Neuronal stem cell (in vitro differentiated cells): ENCODE measurements around the gene MBOAT7.

Experiments
- DNase-seq: peaks from one replicate; pipeline ENCODE4 v3.0.0-alpha.2; 2013; ENCODE audit warnings: low spot score
- H2AFZ ChIP-seq: one replicate; pipeline ENCODE4 v1.6.1; 2013; ENCODE audit warnings: mild to moderate bottlenecking, low read length, inconsistent platforms
- H2AK5ac ChIP-seq: 2 replicates; pipeline ENCODE4 v1.6.1; 2013; ENCODE audit warnings: low read depth, mild to moderate bottlenecking, inconsistent platforms, low read length, moderate library complexity, mixed read lengths
- H2BK120ac ChIP-seq: 2 replicates; pipeline ENCODE4 v1.6.1; 2013; ENCODE audit warnings: low read depth, mild to moderate bottlenecking, inconsistent platforms, low read length, moderate library complexity, mixed read lengths
- H2BK12ac ChIP-seq: one replicate; pipeline ENCODE4 v1.6.1; 2013; ENCODE audit warnings: low read length, inconsistent platforms
- H2BK15ac ChIP-seq: 2 replicates; pipeline ENCODE4 v1.6.1; 2013; ENCODE audit warnings: mild to moderate bottlenecking, low read length, inconsistent platforms, mixed read lengths
- H2BK5ac ChIP-seq: one replicate; pipeline ENCODE4 v1.6.1; 2013; ENCODE audit warnings: inconsistent platforms, mild to moderate bottlenecking, low read length, moderate library complexity
- H3K14ac ChIP-seq: one replicate; pipeline ENCODE4 v1.6.1; 2013; ENCODE audit warnings: low read length, inconsistent platforms
- H3K18ac ChIP-seq: 2 replicates; pipeline ENCODE4 v1.6.1; 2013; ENCODE audit warnings: low read length, inconsistent platforms
- H3K23ac ChIP-seq: 2 replicates; pipeline ENCODE4 v1.6.1; 2013; ENCODE audit warnings: low read depth, mild to moderate bottlenecking, mixed read lengths, low read length, inconsistent platforms; ENCODE audit not compliant: poor library complexity
- H3K27ac ChIP-seq: replicated peaks from 3 replicates; pipeline ENCODE4 v1.5.1; 2013; ENCODE audit warnings: low read length, inconsistent platforms
- H3K27me3 ChIP-seq, 3 experiments: 2 replicates each; pipeline ENCODE4 v1.6.1; 2013; ENCODE audit warnings: low read length in 3 of 3, mild to moderate bottlenecking in 2 of 3, inconsistent platforms in 1 of 3, low read depth in 1 of 3, mixed read lengths in 1 of 3, moderate library complexity in 1 of 3; ENCODE audit not compliant: control insufficient read depth in 3 of 3, insufficient read depth in 3 of 3
- H3K36me3 ChIP-seq, 2 donors: replicated peaks in 1 of 2; 2 replicates each; pipeline ENCODE4 v1.6.1; 2013; ENCODE audit warnings: low read length in 2 of 2; ENCODE audit not compliant: control insufficient read depth in 2 of 2, insufficient read depth in 2 of 2
- H3K4ac ChIP-seq: 2 replicates; pipeline ENCODE4 v1.6.1; 2013; ENCODE audit warnings: inconsistent platforms, mild to moderate bottlenecking, low read length, moderate library complexity
- H3K4me1 ChIP-seq, 2 donors: 1 replicate in 1 of 2; 2 replicates in 1 of 2; pipeline ENCODE4 v1.6.1; 2013; ENCODE audit warnings: low read length in 2 of 2, low read depth in 1 of 2; ENCODE audit not compliant: control insufficient read depth in 2 of 2, insufficient read depth in 1 of 2
- H3K4me2 ChIP-seq: one replicate; pipeline ENCODE4 v1.6.1; 2013; ENCODE audit warnings: mild to moderate bottlenecking, low read length, inconsistent platforms; ENCODE audit not compliant: insufficient read depth, poor library complexity, severe bottlenecking
- H3K4me3 ChIP-seq, 2 donors: 2 replicates each; pipeline ENCODE4 v1.5.1; 2013; ENCODE audit warnings: low read length in 2 of 2, mild to moderate bottlenecking in 2 of 2, inconsistent platforms in 1 of 2, moderate library complexity in 1 of 2
- H3K79me1 ChIP-seq: one replicate; pipeline ENCODE4 v1.6.1; 2013; ENCODE audit warnings: low read depth, mild to moderate bottlenecking, inconsistent platforms, low read length, moderate library complexity
- H3K9ac ChIP-seq: one replicate; pipeline ENCODE4 v1.6.1; 2013; ENCODE audit warnings: mild to moderate bottlenecking, low read depth, low read length, inconsistent platforms; ENCODE audit not compliant: poor library complexity
- H3K9me3 ChIP-seq, 2 donors: replicated peaks in 1 of 2; 2 replicates each; pipeline versions ENCODE3 to v1.6.1; 2013; ENCODE audit warnings: low read length in 2 of 2, mild to moderate bottlenecking in 2 of 2, inconsistent platforms in 1 of 2, low read depth in 1 of 2, mixed read lengths in 1 of 2, moderate library complexity in 1 of 2; ENCODE audit not compliant: control insufficient read depth in 2 of 2, insufficient read depth in 1 of 2
- H4K8ac ChIP-seq: one replicate; pipeline ENCODE4 v1.6.1; 2013; ENCODE audit warnings: low read depth, mild to moderate bottlenecking, inconsistent platforms, low read length, moderate library complexity
- H4K91ac ChIP-seq: one replicate; pipeline ENCODE4 v1.6.1; 2013; ENCODE audit warnings: low read length, low read depth, mild to moderate bottlenecking, inconsistent platforms; ENCODE audit not compliant: poor library complexity
- WGBS, 2 donors: extraction: QIAGEN DNeasy Blood & Tissue Kit; methylation state at CpG; one replicate each; pipeline ENCODE4 v1.1.7; 2013; ENCODE audit warnings: missing lambda C conversion rate in 2 of 2, mixed read lengths in 1 of 2; ENCODE audit not compliant: insufficient read length in 2 of 2, insufficient replicate concordance in 1 of 2; ENCODE audit errors: extremely low coverage in 2 of 2; 5-methylcytosine and 5-hydroxymethylcytosine counted together

MBOAT7 gene

DNA sequence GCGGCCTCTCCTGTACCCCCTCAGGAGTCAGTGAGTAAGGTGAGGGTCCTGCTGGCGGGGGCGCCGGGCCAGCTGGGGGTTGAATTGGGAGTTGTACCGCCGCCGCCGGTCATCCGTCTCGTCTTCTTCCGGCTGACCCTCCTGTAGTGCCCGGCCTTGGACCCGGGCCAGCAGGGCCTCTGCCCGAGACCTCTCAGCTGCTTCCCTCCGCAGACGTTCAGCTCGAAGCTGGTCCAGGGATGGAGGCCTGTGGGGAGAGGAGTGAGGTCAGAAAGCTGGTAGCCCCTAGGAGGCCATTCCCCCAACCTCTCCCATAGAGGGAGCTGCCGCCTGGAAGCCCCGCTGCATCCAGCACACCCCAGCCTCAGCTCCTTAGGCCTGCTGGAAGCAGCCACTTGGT, 33.7 kb downstream of the MBOAT7 start:
- no peak overlapping the region for H2BK15ac ChIP-seq
- no peak overlapping the region for H2AK5ac ChIP-seq
- H3K9ac ChIP-seq = no peak overlapping the region
- H3K27me3 ChIP-seq = no peaks in the 10 kb centered on the region
- H2BK120ac ChIP-seq = no peak overlapping the region
- H3K27ac ChIP-seq = no peak overlapping the region
- DNase-seq = no peak
- no peak overlapping the region for H2BK5ac ChIP-seq
- H3K36me3 ChIP-seq = peaks cover 56 to 75% of the 10 kb centered on the region in 2 donors
- no peak overlapping the region for H3K4me2 ChIP-seq
- H3K23ac ChIP-seq = no peak overlapping the region
- no peak overlapping the region for H3K4me3 ChIP-seq
- H4K91ac ChIP-seq = no peak overlapping the region
- no peak overlapping the region for H3K14ac ChIP-seq
- H3K9me3 ChIP-seq = no peaks in the 10 kb centered on the region
- no peak overlapping the region for H2AFZ ChIP-seq
- no peak overlapping the region for H3K18ac ChIP-seq
- H3K4me1 ChIP-seq = peaks cover 8 to 11% of the 10 kb centered on the region in 2 donors
- H2BK12ac ChIP-seq = no peak overlapping the region
- no peak overlapping the region for H4K8ac ChIP-seq
- no CpG with 5 or more reads among the region's 19 CpGs for WGBS, 2 donors
- H3K79me1 ChIP-seq = peaks cover 4% of the 10 kb centered on the region
- H3K4ac ChIP-seq = no peak overlapping the region

DNA sequence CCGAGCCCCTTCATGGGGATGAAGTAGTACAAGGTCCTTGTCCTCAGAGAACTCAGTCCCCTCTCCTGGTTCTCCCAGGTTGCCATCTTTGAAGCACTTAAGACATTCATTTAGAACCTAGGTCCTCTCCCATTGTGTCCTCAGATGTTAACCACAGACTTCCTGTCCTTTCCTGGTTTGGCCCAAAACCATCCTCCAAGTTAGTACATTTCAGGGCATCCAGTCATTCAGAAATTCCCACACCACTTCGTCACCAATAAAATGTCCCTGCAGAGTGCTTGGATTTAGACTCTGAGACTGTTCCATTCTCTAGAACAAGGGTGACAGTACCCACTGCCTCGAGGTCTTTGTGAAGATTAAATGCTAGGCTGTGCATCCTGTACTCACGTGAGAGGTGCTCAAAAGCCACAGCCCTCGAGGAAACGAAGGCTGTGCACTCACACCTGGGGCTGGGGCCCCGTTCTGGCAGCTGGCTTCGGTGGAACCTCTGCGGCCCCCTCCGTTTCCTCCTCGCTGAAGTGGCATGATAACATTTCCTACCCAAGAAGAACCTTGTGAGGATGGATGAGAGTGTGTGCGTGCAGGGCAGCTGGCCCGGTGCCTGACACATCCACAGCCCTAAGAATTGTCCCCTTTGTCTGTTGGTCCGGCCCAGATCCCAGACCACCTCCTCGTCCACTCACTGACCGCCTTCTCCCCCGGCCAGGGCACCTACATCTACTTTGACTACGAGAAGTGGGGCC, 34.6 kb downstream of the MBOAT7 start:
- H2AK5ac ChIP-seq = no peak overlapping the region
- no peak overlapping the region for H3K27ac ChIP-seq

GRCh38 chr19:54153731-54154326, 35.6 kb downstream of the MBOAT7 start:
- no peak overlapping the region for H3K27ac ChIP-seq
- H3K4me1 ChIP-seq = peaks cover 3 to 4% of the 10 kb centered on the region in 2 donors
- no peak overlapping the region for H2AK5ac ChIP-seq
- no peak overlapping the region for H4K91ac ChIP-seq
- peaks cover 4% of the 10 kb centered on the region for H3K79me1 ChIP-seq
- H3K18ac ChIP-seq = no peak overlapping the region
- H3K14ac ChIP-seq = no peak overlapping the region
- no CpG with 5 or more reads among the region's 10 CpGs for WGBS, 2 donors
- peaks cover 73 to 93% of the 10 kb centered on the region in 2 donors for H3K36me3 ChIP-seq
- no peak overlapping the region for H2BK12ac ChIP-seq
- DNase-seq = no peak
- H3K9me3 ChIP-seq = no peaks in the 10 kb centered on the region
- H3K4ac ChIP-seq = no peak overlapping the region
- no peak overlapping the region for H2AFZ ChIP-seq
- no peak overlapping the region for H2BK5ac ChIP-seq
- peak overlapping the region; percentile 57 for H3K23ac ChIP-seq
- H2BK120ac ChIP-seq = no peak overlapping the region
- no peak overlapping the region for H4K8ac ChIP-seq
- H3K27me3 ChIP-seq = no peaks in the 10 kb centered on the region
- no peak overlapping the region for H3K4me2 ChIP-seq
- no peak overlapping the region for H2BK15ac ChIP-seq
- no peak overlapping the region for H3K9ac ChIP-seq
- no peak overlapping the region for H3K4me3 ChIP-seq

More for the DNA sequence above, 34.6 kb downstream of the MBOAT7 start:
- Histone ChIP-seq H2BK5ac (no peak overlapping the region), H3K18ac (no peak overlapping the region), H3K4me3 (no peak overlapping the region), H4K91ac (no peak overlapping the region), H3K9ac (no peak overlapping the region), H3K27me3 (no peaks in the 10 kb centered on the region), H4K8ac (no peak overlapping the region), H3K14ac (no peak overlapping the region), H3K4me2 (no peak overlapping the region), H3K9me3 (no peaks in the 10 kb centered on the region), H3K4me1 (peaks cover 6% of the 10 kb centered on the region in 2 donors), H2AFZ (no peak overlapping the region), H3K23ac (no peak overlapping the region), H2BK15ac (no peak overlapping the region), H2BK120ac (no peak overlapping the region), H3K36me3 (peaks cover 64 to 84% of the 10 kb centered on the region in 2 donors), H3K79me1 (peaks cover 4% of the 10 kb centered on the region), H2BK12ac (no peak overlapping the region), H3K4ac (no peak overlapping the region)
- DNase-seq = no peak
- no CpG with 5 or more reads among the region's 18 CpGs for WGBS, 2 donors

DNA sequence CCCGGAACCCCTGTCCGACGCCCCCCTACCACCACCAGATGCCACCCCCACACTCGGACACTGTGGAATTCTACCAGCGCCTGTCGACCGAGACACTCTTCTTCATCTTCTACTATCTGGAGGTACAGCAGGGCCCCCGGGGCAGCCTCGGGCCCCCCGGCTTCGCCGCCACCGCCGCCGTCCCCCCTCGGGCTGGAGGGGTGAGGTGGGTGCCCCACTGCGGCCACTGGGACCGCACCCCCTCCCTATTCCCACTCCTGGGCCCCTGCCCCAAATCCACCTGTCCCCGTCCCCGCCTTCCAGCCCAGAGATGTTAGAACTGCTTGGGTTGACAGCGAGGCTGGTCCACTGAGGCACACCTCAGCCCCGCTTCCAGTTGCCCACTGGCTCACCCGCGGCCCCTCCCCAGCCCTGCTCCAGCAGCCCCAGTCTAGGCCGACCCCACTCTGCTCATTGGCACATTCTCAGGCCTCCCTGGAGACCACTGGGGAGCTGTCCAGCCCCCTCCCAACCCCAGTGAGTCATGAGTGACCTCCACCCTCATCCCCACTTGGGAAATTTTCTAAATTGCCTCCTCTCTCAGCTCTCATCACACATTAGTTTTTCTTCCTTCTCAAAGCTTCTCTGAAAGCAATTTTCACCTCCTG, 36.4 kb downstream of the MBOAT7 start:
- no peak overlapping the region for H2BK15ac ChIP-seq
- no peak overlapping the region for H3K9ac ChIP-seq
- WGBS, 2 donors = no CpG with 5 or more reads among the region's 25 CpGs
- H2BK12ac ChIP-seq = no peak overlapping the region
- H2BK120ac ChIP-seq = no peak overlapping the region
- H3K4me3 ChIP-seq = no peak overlapping the region
- no peak overlapping the region for H3K18ac ChIP-seq
- no peaks in the 10 kb centered on the region for H3K4me1 ChIP-seq
- no peak overlapping the region for H2AK5ac ChIP-seq
- no peaks in the 10 kb centered on the region for H3K9me3 ChIP-seq
- H3K27me3 ChIP-seq = no peaks in the 10 kb centered on the region
- H3K23ac ChIP-seq = no peak overlapping the region
- H3K79me1 ChIP-seq = peaks cover 4% of the 10 kb centered on the region
- H3K27ac ChIP-seq = no peak overlapping the region
- no peak overlapping the region for H2AFZ ChIP-seq
- H3K14ac ChIP-seq = no peak overlapping the region
- DNase-seq = no peak
- H3K36me3 ChIP-seq = peaks cover 73 to 97% of the 10 kb centered on the region in 2 donors
- H3K4ac ChIP-seq = no peak overlapping the region
- H3K4me2 ChIP-seq = no peak overlapping the region
- H2BK5ac ChIP-seq = no peak overlapping the region
- H4K91ac ChIP-seq = no peak overlapping the region
- H4K8ac ChIP-seq = peak overlapping the region; percentile 82
